ENCODE data around the gene ZNF483.
"Not testable (repeated sequence)": the region's sequence is repeated elsewhere in the genome, so short reads cannot be mapped to it uniquely, and the experiment has no call there.

Gene ZNF483

GRCh38 chr9:111525056-111525977, at the start of gene ZNF483:
ZNF483 (plus strand) TSS chr9:111525179; CDS start chr9:111527396, 2,217 bp downstream.
- DNase-seq (ENCODE audit: low spot score) = peak; percentile 55

GRCh38 chr9:111475195-111475594, 49.8 kb upstream of the ZNF483 start:
- DNase-seq (ENCODE audit: low spot score) = no peak

- no peak for DNase-seq (ENCODE audit: low spot score)
Measured at GRCh38 chr9:111477677-111478076, 47.3 kb upstream of the ZNF483 start.

- peak; percentile 14 for DNase-seq (ENCODE audit: low spot score)
Measured at GRCh38 chr9:111481885-111482636, 42.9 kb upstream of the ZNF483 start.

- DNase-seq (ENCODE audit: low spot score) = peak; percentile 73
Measured at GRCh38 chr9:111482694-111483438, 42.1 kb upstream of the ZNF483 start.

- DNase-seq (ENCODE audit: low spot score) = no peak
Measured at GRCh38 chr9:111483439-111483857, 41.5 kb upstream of the ZNF483 start.

- DNase-seq (ENCODE audit: low spot score) = peak; percentile 87
Measured at GRCh38 chr9:111483858-111484571, 41.0 kb upstream of the ZNF483 start, which contains the start of gene ECPAS. ECPAS (minus strand) TSS chr9:111484383; CDS start chr9:111472918, 11,465 bp downstream.

GRCh38 chr9:111484572-111484894, 40.4 kb upstream of the ZNF483 start:
- DNase-seq (ENCODE audit: low spot score) = no peak

GRCh38 chr9:111497196-111497595, 27.8 kb upstream of the ZNF483 start:
- not testable (repeated sequence) for DNase-seq (ENCODE audit: low spot score)

GRCh38 chr9:111501005-111501562, 23.9 kb upstream of the ZNF483 start:
- DNase-seq (ENCODE audit: low spot score) = no peak

GRCh38 chr9:111501648-111502047, 23.3 kb upstream of the ZNF483 start:
- DNase-seq (ENCODE audit: low spot score) = no peak

- DNase-seq (ENCODE audit: low spot score) = no peak
Measured at GRCh38 chr9:111502506-111502905, 22.5 kb upstream of the ZNF483 start.

- DNase-seq (ENCODE audit: low spot score) = not testable (repeated sequence)
Measured at GRCh38 chr9:111511581-111511980, 13.4 kb upstream of the ZNF483 start.

GRCh38 chr9:111514967-111515366, 10.0 kb upstream of the ZNF483 start:
- no peak for DNase-seq (ENCODE audit: low spot score)

- DNase-seq (ENCODE audit: low spot score) = no peak
Measured at GRCh38 chr9:111516061-111516465, 8.9 kb upstream of the ZNF483 start.

- no peak for DNase-seq (ENCODE audit: low spot score)
Measured at GRCh38 chr9:111524731-111525055, 286 bp upstream of the ZNF483 start.

GRCh38 chr9:111527347-111527746, 2.4 kb downstream of the ZNF483 start:
- DNase-seq (ENCODE audit: low spot score) = no peak

- no peak for DNase-seq (ENCODE audit: low spot score)
Measured at GRCh38 chr9:111529787-111530186, 4.8 kb downstream of the ZNF483 start.

- DNase-seq (ENCODE audit: low spot score) = no peak
Measured at GRCh38 chr9:111531716-111532115, 6.7 kb downstream of the ZNF483 start.

GRCh38 chr9:111533099-111533790, 8.3 kb downstream of the ZNF483 start:
- DNase-seq (ENCODE audit: low spot score) = no peak

Data from SW480 (cell line).